Heart left ventricle (tissue), 13 donors: ENCODE results near the gene RPRD1B.

Experiments used
- CTCF ChIP-seq, 12 donors: fragments of 200-600 bp; sonication (generic) in 4 of 12; IDR thresholded peaks; one replicate each; pipeline versions ENCODE4 v1.5.0 to v1.8.0; 2018 to 2022; ENCODE audit warnings: antibody characterized with exemption in 12 of 12, mild to moderate bottlenecking in 5 of 12
- POLR2A ChIP-seq, 2 donors: fragments of 450-650 bp; IDR thresholded peaks; one replicate each; pipeline ENCODE4 v1.6.1; 2017; ENCODE audit warnings: antibody characterized with exemption in 2 of 2, mild to moderate bottlenecking in 2 of 2, moderate library complexity in 2 of 2
- donor health status: ischemic (EF 13 %, LVEDD 7.1; RV severe dilation, severe dysfunction).
- donor health status: DM: no; HTN: yes; CAD: no.
- donor health status: DM: no; HTN: no; CAD: no.
- donor health status: ischemic (EF 25% LVEDD 6.9; RV normal size, moderate dysfunction).
- donor health status: ischemic (EF 25% LVEDD 5.7; RV mildly dilated, moderate dysfunction).
- donor health status: ischemic (EF 35%, LVEDD 5.7; RV mildly dilated, moderate dysfunction).
- donor health status: nonischemic (EF 11% LVEDD 7.7; RV severe dilation, severe dysfunction).
- donor health status: DM: yes; HTN: yes; CAD: no.
- donor health status: PGD.
- donor health status: ischemic (EF 29% LVEDD 5.4; RV normal size, mild dysfunction).
- donor health status: nonischemic (EF 23%, LVEDD 6.1; RV moderate dilation, normal function).

- TF ChIP-seq CTCF (IDR thresholded peaks at IDR 0.05) (no peak), POLR2A (IDR thresholded peaks at IDR 0.05) (no peak)
Measured at GRCh38 chr20:37988306-37988954, 45.1 kb upstream of the RPRD1B start.
